Measurements from ENCODE around the gene RC3H1.
A peak's percentile ranks its signal among the peaks of the same experiment; 100 is the strongest.

The RC3H1 gene

GRCh38 chr1:174031099-174031498 is 8.9 kb upstream of the RC3H1 start:
- H3K27ac Mint-ChIP-seq, result no peak overlapping the region
- H3K36me3 Mint-ChIP-seq (ENCODE audit: low read depth), result no peaks in the 10 kb centered on the region
- H3K9me3 Mint-ChIP-seq, result no peaks in the 10 kb centered on the region
- no peak for TF ChIP-seq CTCF (IDR thresholded peaks at IDR 0.05; ENCODE audit: unreplicated experiment in 3 of 3)
- H3K4me1 Mint-ChIP-seq, result no peaks in the 10 kb centered on the region
- peaks cover 4% of the 10 kb centered on the region for H3K27me3 Mint-ChIP-seq (ENCODE audit: low read depth)
- no peak overlapping the region for H3K4me3 Mint-ChIP-seq

- Mint-ChIP-seq H3K36me3 (ENCODE audit: low read depth) (no peaks in the 10 kb centered on the region), H3K4me3 (no peak overlapping the region), H3K27ac (no peak overlapping the region), H3K27me3 (ENCODE audit: low read depth) (peaks cover 4% of the 10 kb centered on the region), H3K4me1 (peaks cover 3% of the 10 kb centered on the region), H3K9me3 (no peaks in the 10 kb centered on the region)
- no peak for TF ChIP-seq CTCF (IDR thresholded peaks at IDR 0.05; ENCODE audit: unreplicated experiment in 3 of 3)
Measured at GRCh38 chr1:174028495-174028894, 6.3 kb upstream of the RC3H1 start.

DNA sequence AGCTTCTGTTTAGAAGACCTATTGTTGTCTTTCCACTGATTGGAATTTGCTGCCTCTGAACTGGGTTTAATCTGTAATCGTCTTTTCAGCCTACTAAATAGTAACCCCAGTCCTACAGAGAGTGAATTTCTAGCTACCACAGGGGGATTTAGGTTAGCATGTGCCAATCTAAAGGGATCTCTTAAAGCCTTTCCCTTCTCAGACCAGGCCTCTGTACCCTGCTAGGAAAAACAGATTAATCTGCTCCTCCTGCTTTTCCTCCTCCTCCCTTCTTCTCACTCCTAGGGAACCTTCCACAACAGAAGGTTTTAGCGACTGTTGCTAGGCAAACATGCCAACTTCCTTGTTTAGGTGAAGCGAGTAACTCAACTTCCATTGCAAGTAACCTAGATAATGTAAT is 1.3 kb upstream of the RC3H1 start:
- H3K4me1 Mint-ChIP-seq, result peaks cover 38% of the 10 kb centered on the region
- H3K4me3 Mint-ChIP-seq, result peak overlapping the region; percentile 96 to 97 (median 96)
- H3K36me3 Mint-ChIP-seq (ENCODE audit: low read depth), result peaks cover 6% of the 10 kb centered on the region
- no peaks in the 10 kb centered on the region for H3K9me3 Mint-ChIP-seq
- TF ChIP-seq CTCF (IDR thresholded peaks at IDR 0.05; ENCODE audit: unreplicated experiment in 3 of 3), result no peak
- peaks cover 4% of the 10 kb centered on the region for H3K27me3 Mint-ChIP-seq (ENCODE audit: low read depth)
- H3K27ac Mint-ChIP-seq, result peak overlapping the region; percentile 96 to 98 (median 97)

DNA sequence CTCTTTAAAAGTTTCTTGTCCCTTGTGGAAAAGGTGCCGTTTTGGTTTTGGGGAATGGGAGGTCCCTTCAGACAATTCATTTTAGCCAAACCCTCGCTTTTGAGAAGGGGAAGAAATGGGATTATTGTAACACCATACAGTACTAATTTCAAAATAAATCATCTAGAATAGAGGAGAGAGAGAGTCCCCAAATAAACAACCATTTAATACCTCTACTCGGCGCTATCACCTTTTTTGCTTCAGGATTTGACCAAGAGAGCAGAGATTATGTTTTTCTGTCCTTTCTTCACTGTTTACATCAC is 770 bp upstream of the RC3H1 start:
- peaks cover 40% of the 10 kb centered on the region for H3K4me1 Mint-ChIP-seq
- H3K9me3 Mint-ChIP-seq, result no peaks in the 10 kb centered on the region
- H3K27ac Mint-ChIP-seq, result peak overlapping the region; percentile 96 to 98 (median 97)
- peaks cover 4% of the 10 kb centered on the region for H3K27me3 Mint-ChIP-seq (ENCODE audit: low read depth)
- peak overlapping the region; percentile 96 to 97 (median 96) for H3K4me3 Mint-ChIP-seq
- TF ChIP-seq CTCF (IDR thresholded peaks at IDR 0.05; ENCODE audit: unreplicated experiment in 3 of 3), result no peak
- peaks cover 7% of the 10 kb centered on the region for H3K36me3 Mint-ChIP-seq (ENCODE audit: low read depth)

GRCh38 chr1:174021591-174022079 is 522 bp downstream of the RC3H1 start:
- H3K9me3 Mint-ChIP-seq, result no peaks in the 10 kb centered on the region
- H3K36me3 Mint-ChIP-seq (ENCODE audit: low read depth), result peaks cover 7% of the 10 kb centered on the region
- H3K27ac Mint-ChIP-seq, result peak overlapping the region; percentile 97 to 98 (median 97)
- no peak for TF ChIP-seq CTCF (IDR thresholded peaks at IDR 0.05; ENCODE audit: unreplicated experiment in 3 of 3)
- peaks cover 2% of the 10 kb centered on the region for H3K27me3 Mint-ChIP-seq (ENCODE audit: low read depth)
- H3K4me3 Mint-ChIP-seq, result peak overlapping the region; percentile 96 to 97 (median 96)
- H3K4me1 Mint-ChIP-seq, result peaks cover 49% of the 10 kb centered on the region

DNA sequence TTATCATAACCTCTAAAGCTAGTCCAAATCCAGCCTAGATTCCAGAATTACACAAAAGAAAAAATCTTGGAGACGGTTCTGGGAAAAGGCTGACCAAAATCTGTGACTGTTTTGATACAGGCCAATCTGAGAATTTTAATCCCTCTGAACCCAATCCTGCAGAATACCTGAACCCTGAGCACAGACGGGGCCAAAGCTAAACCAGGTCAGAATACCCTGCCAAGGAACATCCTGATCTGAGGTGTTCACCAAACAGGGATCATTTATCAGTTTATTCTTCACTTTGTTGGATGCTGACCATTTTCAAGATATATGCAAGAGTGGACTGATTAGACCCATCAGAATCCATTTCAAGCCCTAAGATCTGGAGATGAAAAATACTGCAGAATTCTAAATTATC is 3.6 kb downstream of the RC3H1 start:
- Mint-ChIP-seq H3K36me3 (ENCODE audit: low read depth) (peaks cover 11% of the 10 kb centered on the region), H3K4me3 (peak overlapping the region; percentile 34 to 62 (median 60)), H3K27ac (peak overlapping the region in 1 of 3 experiments; percentile 49), H3K9me3 (no peaks in the 10 kb centered on the region), H3K4me1 (peaks cover 53% of the 10 kb centered on the region), H3K27me3 (ENCODE audit: low read depth) (no peaks in the 10 kb centered on the region)
- TF ChIP-seq CTCF (IDR thresholded peaks at IDR 0.05; ENCODE audit: unreplicated experiment in 3 of 3), result no peak
